Globus pallidus (tissue), 1 donor: ENCODE data around the gene CLEC2A.
"Not testable (repeated sequence)": the region's sequence is repeated elsewhere in the genome, so short reads cannot be mapped to it uniquely, and the experiment has no call there.

Experiments
- DNase-seq: peaks from one replicate; pipeline ENCODE4 v3.0.0-alpha.2; 2015; ENCODE audit warnings: low spot score

Gene CLEC2A

DNA sequence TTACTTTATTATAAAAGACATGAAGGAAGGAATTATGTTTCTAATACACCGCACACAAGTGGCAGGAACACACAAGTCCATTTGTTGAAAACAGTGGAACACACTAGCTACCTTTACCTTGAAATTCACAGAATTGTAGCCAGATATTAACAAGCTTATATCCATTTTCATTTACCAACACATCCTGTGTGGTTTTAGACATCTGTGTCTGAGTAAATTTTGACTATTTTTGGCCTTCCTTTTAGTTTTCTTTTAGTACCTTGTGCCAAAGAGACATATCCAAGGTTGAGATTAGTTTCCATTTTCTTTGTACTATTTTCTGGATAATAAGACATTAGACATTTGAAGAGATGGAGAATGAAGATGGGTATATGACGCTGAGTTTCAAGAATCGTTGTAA, 50.9 kb downstream of the CLEC2A start, which contains the start of gene KLRF2:
KLRF2 (plus strand) TSS at position 244 of the 400 bp plus-strand sequence; CDS start at position 351, 107 bp downstream.
- DNase-seq = no peak

DNA sequence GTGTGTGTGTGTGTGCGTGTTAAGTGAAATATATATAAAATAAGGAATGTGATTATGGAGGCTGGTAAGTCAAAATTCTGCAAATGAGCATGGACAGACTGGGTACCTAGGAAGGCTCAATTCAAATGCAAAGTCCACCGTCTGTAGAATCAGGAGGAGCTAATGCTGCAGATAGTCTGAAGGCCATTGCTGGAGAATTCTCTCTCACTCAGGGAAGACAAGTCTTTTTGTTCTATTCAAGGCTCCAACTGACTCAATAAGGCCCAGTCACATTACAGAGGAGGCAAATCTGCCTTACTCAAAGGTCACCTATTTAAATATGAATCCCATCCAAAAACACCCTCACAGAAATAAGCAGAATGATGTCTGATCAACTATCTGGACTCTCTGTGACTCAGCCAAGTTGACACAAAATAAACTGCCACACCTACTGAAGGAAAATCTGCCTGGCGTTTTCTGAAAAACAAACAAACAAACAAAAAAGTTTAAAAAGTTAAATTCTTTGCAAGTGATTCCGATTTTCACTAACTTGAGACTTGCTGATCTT, 51.6 kb downstream of the CLEC2A start:
- DNase-seq = no peak

DNA sequence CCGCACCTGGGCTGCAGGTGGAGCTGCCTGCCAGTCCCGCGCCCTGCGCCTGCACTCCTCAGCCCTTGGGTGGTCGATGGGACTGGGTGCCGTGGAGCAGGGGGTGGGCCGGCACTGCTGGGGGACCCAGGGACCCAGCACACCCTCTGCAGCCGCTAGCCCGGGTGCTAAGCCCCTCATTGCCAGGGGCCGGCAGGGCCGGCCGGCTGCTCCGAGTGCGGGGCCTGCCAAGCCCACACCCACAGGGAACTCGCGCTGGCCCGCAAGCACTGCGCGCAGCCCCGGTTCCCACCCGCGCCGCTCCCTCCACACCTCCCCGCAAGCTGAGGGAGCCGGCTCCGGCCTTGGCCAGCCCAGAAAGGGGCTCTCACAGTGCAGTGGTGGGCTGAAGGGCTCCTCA, 56.0 kb downstream of the CLEC2A start:
- not testable (repeated sequence) for DNase-seq

DNA sequence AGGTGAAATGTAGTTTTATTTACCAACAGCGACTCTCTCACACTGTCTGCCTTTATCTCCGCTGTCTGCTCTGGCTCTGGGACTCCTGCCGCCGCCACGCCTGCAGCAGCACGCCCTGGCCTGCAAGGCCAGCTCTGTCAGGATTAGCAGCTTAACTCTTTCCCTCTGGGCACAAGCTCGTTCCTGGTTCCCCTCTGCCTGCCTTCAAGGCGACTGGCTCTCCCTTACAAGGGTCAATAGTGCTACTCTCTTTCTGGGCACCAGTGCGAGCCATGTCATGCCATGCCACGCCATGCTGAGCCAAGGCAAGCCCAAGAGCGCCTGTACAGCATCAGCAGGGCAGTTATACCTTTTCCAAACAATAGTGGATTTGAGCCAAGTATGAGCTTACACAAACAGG, 59.4 kb downstream of the CLEC2A start:
- no peak for DNase-seq

DNA sequence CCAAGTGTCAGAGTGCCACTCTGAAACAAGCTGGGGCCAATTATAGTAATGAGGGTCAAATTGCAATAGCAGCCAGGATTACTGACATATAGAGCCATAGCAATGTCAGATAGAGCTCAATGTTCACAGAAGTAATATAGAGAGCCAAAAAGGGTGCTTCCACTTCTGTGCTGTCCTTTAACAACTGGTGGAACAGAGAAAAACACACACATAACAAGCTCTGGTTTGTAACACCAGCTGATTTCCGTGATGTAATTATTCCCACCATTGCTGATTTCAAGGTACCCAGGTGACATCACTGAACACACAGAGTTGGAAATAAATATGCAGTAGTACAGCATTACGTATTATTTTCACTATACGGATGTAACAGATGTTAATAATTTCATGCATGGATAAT, 60.0 kb downstream of the CLEC2A start:
- no peak for DNase-seq

DNA sequence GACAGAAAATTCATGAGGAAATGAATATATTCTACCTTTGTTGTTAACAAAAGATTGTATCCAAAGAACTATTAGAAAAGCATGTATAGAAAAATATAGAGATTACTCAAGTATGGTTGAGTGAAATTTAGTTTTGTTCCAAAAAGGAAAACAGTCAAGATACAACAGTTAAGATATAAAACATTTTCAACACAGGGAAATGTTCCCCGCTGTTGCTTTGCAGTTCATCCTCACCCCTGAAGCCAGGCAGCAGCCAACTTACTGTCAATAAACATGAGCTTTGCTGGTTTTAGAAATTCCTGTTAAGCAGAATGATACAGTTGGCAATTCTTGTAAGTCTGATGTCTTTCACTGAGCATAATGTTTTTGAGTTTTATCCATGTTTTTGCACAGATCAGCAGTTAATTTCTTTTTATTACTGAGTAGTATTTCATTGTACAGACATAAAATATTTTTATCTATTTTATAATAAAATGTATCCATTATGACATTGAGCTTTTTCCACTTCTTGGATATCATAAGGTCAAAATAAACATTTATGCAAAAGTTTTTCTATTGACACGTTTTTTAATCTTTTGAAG, 61.8 kb downstream of the CLEC2A start:
- DNase-seq = no peak

DNA sequence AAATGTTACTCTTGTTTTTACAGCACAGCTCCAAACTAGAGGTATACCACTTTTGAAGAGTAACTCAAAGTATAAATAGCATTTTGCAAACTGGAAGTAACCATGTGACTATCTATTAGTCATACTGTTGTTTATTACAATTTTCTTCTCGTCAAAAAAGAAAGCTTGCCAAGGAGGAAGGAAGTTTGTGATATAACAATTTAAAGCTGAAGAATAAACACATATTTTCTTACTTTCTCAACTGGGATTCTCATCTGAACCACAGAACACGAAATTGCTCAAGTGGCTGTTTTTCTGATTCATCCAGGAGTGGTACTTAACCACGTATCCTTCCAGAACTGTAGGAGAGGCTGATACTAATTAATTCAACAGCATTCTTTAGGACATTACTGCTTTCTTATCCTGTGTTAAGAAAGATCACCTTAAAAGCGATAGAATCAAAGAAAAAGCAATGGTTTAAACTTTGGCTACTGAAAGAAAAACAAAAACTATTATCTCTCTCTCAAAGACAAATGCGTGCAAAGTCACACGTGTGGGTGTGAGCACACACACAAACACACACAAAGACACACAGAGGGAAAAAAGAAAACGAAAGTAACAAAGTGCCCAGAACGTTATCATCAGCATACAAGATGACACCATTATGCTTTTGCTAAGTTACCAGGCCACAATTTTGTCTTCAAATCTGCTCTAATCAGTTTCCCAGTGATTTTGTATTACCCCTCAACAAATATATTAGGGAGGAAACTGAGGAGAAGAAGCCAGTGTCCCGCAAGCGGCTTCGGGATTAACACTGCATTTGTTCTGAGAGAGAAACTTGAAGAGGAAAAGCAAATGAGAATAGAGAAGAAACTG, 62.6 kb downstream of the CLEC2A start, which contains the start of gene CLEC2B:
CLEC2B (minus strand) TSS at position 48 of the 855 bp plus-strand sequence.
- DNase-seq = no peak

DNA sequence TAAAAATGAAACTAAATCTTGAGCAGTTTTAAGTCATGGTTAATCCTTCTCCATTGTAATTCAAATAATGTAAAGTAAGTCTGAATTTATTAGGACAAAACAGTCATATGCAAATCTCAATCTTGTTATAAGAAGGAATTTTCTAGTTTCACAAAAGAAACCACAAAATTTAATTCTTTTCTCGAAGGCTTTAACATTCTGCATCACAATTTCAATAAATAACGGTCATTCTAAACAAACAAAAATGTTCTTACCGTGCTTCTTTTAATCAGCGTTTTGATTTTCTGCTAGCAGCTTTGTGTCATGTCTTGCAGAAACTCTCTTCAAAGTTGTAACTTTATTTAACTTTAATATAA, 63.2 kb downstream of the CLEC2A start:
- DNase-seq = no peak

DNA sequence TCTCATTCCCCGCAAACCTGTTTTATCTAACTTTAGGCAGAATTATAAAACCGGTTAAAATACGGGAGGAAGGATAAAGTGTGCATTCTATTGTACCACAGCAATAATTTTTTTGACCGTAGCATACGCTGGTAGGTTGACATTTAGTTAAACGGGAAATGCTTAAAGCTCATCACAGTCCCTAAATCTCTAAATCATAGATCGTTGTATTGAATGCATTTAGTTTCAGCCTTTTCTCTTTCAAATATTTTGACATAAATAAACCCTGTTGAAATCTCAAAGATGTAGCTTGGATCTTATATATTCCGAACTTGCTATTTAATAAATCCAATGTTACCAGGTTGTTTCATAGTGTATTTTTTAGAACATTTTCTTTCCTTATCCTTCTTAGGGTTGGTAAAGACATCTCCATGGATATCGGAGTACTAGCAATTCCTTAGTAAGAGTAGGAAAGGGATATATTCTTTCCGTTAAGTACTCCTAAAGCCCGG, 63.8 kb downstream of the CLEC2A start:
- DNase-seq = no peak

DNA sequence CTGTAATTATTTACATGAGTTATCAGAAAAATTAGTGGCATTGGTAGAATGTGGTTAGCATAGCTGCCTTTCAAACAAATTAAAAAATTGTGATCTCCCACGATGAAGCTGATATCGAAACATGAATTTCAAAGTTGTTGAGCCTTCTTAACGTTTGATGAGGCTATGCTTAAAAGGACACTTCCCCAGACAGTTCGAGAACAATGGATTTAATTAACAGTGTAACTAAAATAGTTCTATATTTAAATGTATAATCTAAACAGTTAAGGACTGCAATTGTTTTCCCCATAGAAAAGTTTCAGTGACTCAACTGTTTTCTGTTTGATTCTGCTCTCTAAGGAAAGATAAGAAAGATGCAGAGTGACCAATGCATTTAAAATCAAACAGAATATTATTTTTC, 64.6 kb downstream of the CLEC2A start:
- no peak for DNase-seq

DNA sequence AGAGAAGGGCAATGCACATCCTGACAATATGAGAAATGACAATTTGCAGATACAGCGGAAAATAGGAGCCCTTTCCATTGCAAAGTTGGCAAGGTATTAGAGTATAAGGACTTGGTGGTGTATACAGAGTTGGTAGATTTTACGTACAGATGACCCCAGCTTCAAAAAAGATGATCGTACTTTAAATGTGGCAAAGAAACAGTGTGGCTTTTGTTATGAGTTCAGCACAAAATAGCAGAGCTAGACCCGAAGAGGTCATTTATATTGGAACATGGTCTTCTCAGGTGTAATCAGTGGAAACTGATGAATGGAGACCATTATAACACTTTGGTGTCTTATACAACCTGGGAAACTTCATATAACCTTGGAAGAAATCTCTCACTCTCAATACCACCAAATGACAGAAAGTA, 65.3 kb downstream of the CLEC2A start:
- DNase-seq = no peak

DNA sequence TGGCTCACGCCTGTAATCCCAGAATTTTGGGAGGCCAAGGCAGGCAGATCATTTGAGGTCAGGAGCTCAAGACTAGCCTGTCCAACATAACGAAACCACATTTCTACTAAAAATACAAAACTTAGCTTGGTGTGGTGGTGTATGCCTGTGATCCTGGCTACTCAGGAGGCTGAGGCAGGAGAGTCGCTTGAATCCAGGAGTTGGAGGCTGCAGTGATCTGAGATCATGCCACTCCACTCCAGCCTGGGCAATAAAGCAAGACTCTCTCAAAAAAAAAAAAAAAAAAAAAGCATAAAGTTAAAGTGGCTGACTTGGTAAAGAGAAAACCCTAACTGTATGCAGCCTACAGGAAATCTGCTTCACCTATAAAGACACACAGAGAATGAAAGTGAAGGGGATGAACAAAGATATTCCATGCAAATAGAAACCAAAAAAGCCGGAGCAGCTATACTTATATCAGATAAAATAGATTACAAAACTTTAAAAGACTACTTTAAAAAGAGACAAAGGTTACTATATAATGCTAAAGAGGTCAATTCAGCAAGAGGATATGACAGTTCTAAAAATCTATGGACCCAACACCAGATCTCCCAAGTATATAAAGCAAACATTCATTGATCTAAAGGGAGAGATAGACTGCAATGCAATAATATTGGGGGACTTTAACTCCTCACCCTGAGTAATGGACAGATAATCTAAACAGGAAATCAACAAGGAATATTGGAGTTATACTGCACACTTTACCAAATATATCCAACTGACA, 67.1 kb downstream of the CLEC2A start:
- DNase-seq = no peak
